Small intestine (tissue), 7 donors: ENCODE data around the gene FAM53B. TPM values are rescaled to one million over a fixed set of nuclear protein-coding genes. Genes with fewer than 3 reads are reported as not detected.

Experiments used
- DNase-seq, 2 donors: peaks; one replicate each; pipeline versions ENCODE4 v3.0.0 to v3.0.0-alpha.2; 2013
- FAIRE-seq: peaks from 2 replicates; lab custom pipeline; 2012; peaks lifted over from hg19 to GRCh38; lab: Jason Lieb, UNC
- H3K27ac ChIP-seq, 3 donors: one replicate each; pipeline ENCODE4 v1.5.1; 2013; ENCODE audit warnings: low read length in 2 of 3, mild to moderate bottlenecking in 2 of 3, control low read depth in 1 of 3, inconsistent platforms in 1 of 3, low read depth in 1 of 3, moderate library complexity in 1 of 3
- H3K27me3 ChIP-seq, 3 donors: one replicate each; pipeline ENCODE4 v1.6.1; 2013; ENCODE audit warnings: low read length in 3 of 3, inconsistent platforms in 1 of 3; ENCODE audit not compliant: control insufficient read depth in 3 of 3, insufficient read depth in 3 of 3
- H3K36me3 ChIP-seq, 3 donors: one replicate each; pipeline ENCODE4 v1.6.1; 2013; ENCODE audit warnings: low read length in 3 of 3, inconsistent platforms in 1 of 3, low read depth in 1 of 3, mild to moderate bottlenecking in 1 of 3, moderate library complexity in 1 of 3; ENCODE audit not compliant: control insufficient read depth in 3 of 3, insufficient read depth in 2 of 3
- H3K4me1 ChIP-seq, 3 donors: one replicate each; pipeline ENCODE4 v1.6.1; 2013; ENCODE audit warnings: low read length in 2 of 3, inconsistent platforms in 1 of 3, low read depth in 1 of 3, mild to moderate bottlenecking in 1 of 3, moderate library complexity in 1 of 3; ENCODE audit not compliant: control insufficient read depth in 3 of 3, insufficient read depth in 2 of 3
- H3K4me3 ChIP-seq, 3 donors: one replicate each; pipeline ENCODE4 v1.5.1; 2013; ENCODE audit warnings: low read length in 3 of 3, control low read depth in 1 of 3, inconsistent platforms in 1 of 3, low read depth in 1 of 3, mild to moderate bottlenecking in 1 of 3, moderate library complexity in 1 of 3
- H3K9me3 ChIP-seq, 2 donors: one replicate each; pipeline ENCODE4 v1.6.1; 2013; ENCODE audit warnings: low read depth in 1 of 2, low read length in 1 of 2; ENCODE audit not compliant: control insufficient read depth in 2 of 2, insufficient read depth in 1 of 2
- WGBS, 3 donors: extraction: QIAGEN DNeasy Blood & Tissue Kit; methylation state at CpG; one replicate each; pipeline ENCODE4 v1.1.7; 2013; 5-methylcytosine and 5-hydroxymethylcytosine counted together
- polyA plus RNA-seq, 4 donors: library from polyadenylated mRNA; stranded (reverse) in 3 of 4; unstranded in 1 of 4; fragments of 200-250 nt in 3 of 4; fragments of 120-200 nt in 1 of 4; gene quantifications; one replicate each; pipeline versions ENCODE4 v1.2.1 to v1.2.3, GENCODE V29; 2013
- donor health status: healthy with polysubstance abuse.
- donor health status: control.
- donor health status: control.
- donor health status: Bipolar disorder and iron deficiency.
- donor health status: healthy.

Gene FAM53B
- polyA plus RNA-seq, 4 donors = 15.1 to 30.2 (median 22.8) TPM

- H3K9me3 ChIP-seq = no peaks in the 10 kb centered on the region
- H3K27me3 ChIP-seq = no peaks in the 10 kb centered on the region
- FAIRE-seq (no peak), DNase-seq (no peak)
- peaks cover 2 to 7% (median 3%) of the 10 kb centered on the region in 3 donors for H3K4me1 ChIP-seq
- H3K36me3 ChIP-seq = peaks cover 0 to 70% (median 4%) of the 10 kb centered on the region in 3 donors
- no peak overlapping the region for H3K27ac ChIP-seq
- WGBS, 3 donors = 95 to 96% (median 96%) methylated on average over 5 of the region's 5 CpGs
- H3K4me3 ChIP-seq = no peak overlapping the region
These were observed 53.2 kb downstream of the FAM53B start for GRCh38 chr10:124691002-124691401.

DNA sequence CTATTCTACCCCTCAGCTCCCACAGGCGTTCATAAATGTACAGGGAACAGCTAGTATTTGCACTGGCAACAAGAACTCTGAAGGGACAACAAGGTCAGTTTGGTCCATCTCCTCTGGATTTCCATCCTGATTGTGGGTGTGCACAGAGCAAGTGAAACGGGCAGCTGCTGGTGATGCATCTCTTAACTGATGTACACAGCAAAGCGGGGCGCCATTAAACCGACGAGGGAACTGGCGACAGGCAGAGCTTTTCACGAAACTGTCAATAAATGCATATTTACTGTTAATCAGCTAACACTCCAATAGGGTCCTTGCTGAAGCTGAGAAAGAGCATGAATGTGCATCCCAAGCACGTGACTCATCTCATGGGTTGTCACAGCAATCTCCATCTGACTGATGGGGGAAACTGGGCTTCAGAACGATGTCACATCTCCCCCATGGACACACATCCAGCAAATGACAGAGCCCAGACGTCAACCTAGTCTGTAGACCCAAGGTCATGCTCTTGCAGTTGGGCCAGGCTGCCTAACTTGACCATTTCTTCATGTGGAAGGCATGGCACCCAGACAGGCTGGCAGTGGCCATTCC, 54.2 kb downstream of the FAM53B start:
- 86 to 93% (median 88%) methylated on average over 11 of the region's 11 CpGs for WGBS, 3 donors
- Histone ChIP-seq H3K9me3 (no peaks in the 10 kb centered on the region), H3K36me3 (peaks cover 0 to 73% (median 4%) of the 10 kb centered on the region in 3 donors), H3K27me3 (no peaks in the 10 kb centered on the region), H3K4me1 (peaks cover 2 to 7% (median 3%) of the 10 kb centered on the region in 3 donors), H3K4me3 (no peak overlapping the region), H3K27ac (peak overlapping the region in 2 of 3 donors; percentile 15 to 24)
- FAIRE-seq = no peak
- DNase-seq = no peak

- Histone ChIP-seq H3K9me3 (no peaks in the 10 kb centered on the region), H3K27me3 (no peaks in the 10 kb centered on the region), H3K36me3 (peaks cover 0 to 66% (median 0%) of the 10 kb centered on the region in 3 donors), H3K27ac (peak overlapping the region; percentile 15 to 60 (median 29)), H3K4me3 (no peak overlapping the region), H3K4me1 (peaks cover 3 to 7% (median 3%) of the 10 kb centered on the region in 3 donors)
- DNase-seq (peak in 1 of 2 donors; percentile 71), FAIRE-seq (no peak)
- WGBS, 3 donors = 80 to 81% (median 81%) methylated on average over 12 of the region's 12 CpGs
These were observed 55.1 kb downstream of the FAM53B start for GRCh38 chr10:124688889-124689670.

DNA sequence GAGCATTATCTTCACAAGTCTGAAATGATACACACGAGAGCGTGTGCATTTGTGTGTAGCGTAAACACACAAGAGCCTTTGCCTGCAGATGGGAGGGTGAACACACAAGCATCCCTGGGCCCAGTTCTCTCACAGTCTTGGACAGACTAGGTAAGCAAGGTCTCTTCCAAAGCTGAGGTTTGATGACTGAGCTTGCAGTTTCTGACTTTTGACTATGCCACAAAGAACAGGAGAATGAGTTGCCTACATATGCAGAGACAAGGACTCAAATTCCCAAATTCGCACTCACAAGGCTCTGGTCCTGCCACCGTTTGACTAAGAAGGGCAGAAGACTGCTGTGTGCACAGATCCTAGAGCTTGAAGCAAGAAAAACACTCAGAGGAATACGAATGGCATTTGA, 55.8 kb downstream of the FAM53B start:
- H3K27ac ChIP-seq = peak overlapping the region; percentile 6 to 43 (median 41)
- peaks cover 3 to 6% (median 4%) of the 10 kb centered on the region in 3 donors for H3K4me1 ChIP-seq
- no peak overlapping the region for H3K4me3 ChIP-seq
- WGBS, 3 donors = 77 to 86% (median 81%) methylated on average over 6 of the region's 6 CpGs
- H3K36me3 ChIP-seq = peaks cover 0 to 65% (median 0%) of the 10 kb centered on the region in 3 donors
- no peak for FAIRE-seq
- DNase-seq = no peak
- no peaks in the 10 kb centered on the region for H3K27me3 ChIP-seq
- H3K9me3 ChIP-seq = no peaks in the 10 kb centered on the region

DNA sequence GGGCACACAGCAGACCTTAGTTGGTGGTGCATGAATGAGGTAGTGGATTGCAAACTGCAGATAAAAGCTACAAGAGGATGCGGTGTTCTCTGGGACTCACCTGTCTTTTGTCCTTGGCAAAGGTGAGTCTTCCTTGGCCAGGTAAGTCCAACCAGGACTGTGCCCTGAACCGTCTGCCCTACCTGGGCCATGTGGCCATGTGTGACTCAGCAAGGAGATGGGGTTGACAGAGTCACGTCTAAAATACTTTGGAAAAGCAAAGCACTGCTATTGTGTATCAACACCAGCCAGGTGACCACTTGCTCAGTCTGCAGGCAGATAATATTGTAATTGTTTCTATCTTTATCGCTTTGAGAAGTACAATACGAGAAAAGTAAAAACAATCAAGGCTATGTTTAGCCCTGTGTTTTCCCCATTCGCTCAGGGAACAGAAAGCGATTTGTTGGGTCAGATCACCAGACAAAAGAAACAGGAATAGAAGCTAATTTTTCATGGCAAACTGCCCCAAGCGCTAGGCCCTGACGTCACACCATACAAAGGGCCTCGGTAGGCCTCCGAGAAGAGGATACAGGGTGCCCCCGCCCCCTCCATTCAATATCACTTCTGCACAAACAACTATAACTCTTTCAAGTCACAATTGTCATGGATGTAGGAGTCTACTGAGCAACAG, 57.3 kb downstream of the FAM53B start:
- H3K27ac ChIP-seq = peak overlapping the region; percentile 24 to 38 (median 28)
- no peak overlapping the region for H3K4me3 ChIP-seq
- DNase-seq = peak in 1 of 2 donors; percentile 47
- FAIRE-seq = no peak
- peaks cover 3 to 6% (median 6%) of the 10 kb centered on the region in 3 donors for H3K4me1 ChIP-seq
- H3K27me3 ChIP-seq = no peaks in the 10 kb centered on the region
- 74 to 82% (median 79%) methylated on average over 12 of the region's 12 CpGs for WGBS, 3 donors
- no peaks in the 10 kb centered on the region for H3K9me3 ChIP-seq
- H3K36me3 ChIP-seq = peaks cover 3 to 63% (median 3%) of the 10 kb centered on the region in 3 donors

DNA sequence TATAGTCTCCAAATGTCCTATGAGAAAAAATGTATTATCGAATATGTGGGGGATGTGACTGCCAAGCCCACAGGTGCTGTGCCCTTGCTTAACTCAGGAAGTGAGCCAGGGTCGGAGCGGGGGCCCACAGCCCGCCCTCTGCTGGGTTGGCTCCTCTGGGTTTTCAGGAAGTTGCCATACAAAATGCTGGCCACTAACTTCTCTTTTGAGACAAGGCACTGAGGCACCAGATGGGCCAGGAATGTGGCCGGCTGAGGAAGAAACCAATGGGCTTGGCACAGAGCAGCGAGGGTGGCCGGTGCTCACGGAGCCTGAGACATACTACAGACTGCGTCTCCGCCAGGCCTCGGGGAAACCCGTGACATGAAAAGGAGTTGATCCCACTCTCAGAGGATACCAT, 58.9 kb downstream of the FAM53B start:
- peaks cover 5 to 71% (median 8%) of the 10 kb centered on the region in 3 donors for H3K36me3 ChIP-seq
- no peaks in the 10 kb centered on the region for H3K27me3 ChIP-seq
- peaks cover 5 to 13% (median 9%) of the 10 kb centered on the region in 3 donors for H3K4me1 ChIP-seq
- no peaks in the 10 kb centered on the region for H3K9me3 ChIP-seq
- whole genome bisulfite sequencing, 3 donors = 74 to 90% (median 87%) methylated on average over 12 of the region's 12 CpGs
- no peak for FAIRE-seq
- peak overlapping the region in 1 of 3 donors; percentile 41 for H3K27ac ChIP-seq
- H3K4me3 ChIP-seq = no peak overlapping the region
- no peak for DNase-seq

DNA sequence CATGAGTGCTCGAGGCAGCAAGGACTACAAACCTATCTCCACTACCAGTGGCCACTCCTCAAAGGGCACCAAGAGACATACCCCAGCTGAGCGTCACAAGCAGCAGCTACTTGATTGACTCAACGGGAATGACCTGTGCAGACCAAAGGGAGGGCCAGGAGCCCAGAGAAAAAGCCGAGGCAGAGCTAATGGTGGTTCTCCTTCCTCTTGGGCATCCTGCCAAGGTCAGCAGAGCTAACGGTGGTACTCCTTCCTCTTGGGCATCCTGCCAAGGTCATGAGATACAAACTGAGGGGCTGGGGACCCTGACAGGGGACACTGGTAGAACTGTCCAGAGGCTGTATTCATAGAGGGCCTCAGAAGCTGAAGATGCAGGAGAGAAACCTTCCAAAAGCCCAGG, 60.4 kb downstream of the FAM53B start:
- Histone ChIP-seq H3K27ac (peak overlapping the region in 2 of 3 donors; percentile 15 to 37), H3K27me3 (no peaks in the 10 kb centered on the region), H3K4me1 (peaks cover 5 to 16% (median 9%) of the 10 kb centered on the region in 3 donors), H3K36me3 (peaks cover 5 to 69% (median 8%) of the 10 kb centered on the region in 3 donors), H3K9me3 (no peaks in the 10 kb centered on the region), H3K4me3 (no peak overlapping the region)
- WGBS, 3 donors = 34 to 45% (median 42%) methylated on average over 5 of the region's 5 CpGs
- no peak for FAIRE-seq
- no peak for DNase-seq
